WI38 (cell line): ENCODE data around the gene ANTXR1.

Source experiments
- H3K4me3 ChIP-seq: 2 replicates; pipeline ENCODE4 v1.5.1; 2011; ENCODE audit warnings: low read depth, mild to moderate bottlenecking, control low read depth, low read length
- TF ChIP-seq, protein P1 (sequence below): IDR thresholded peaks from 2 replicates; pipeline ENCODE4 v1.5.1; 2012; ENCODE audit warnings: low read depth, mild to moderate bottlenecking, control low read depth, low read length

Gene ANTXR1

DNA sequence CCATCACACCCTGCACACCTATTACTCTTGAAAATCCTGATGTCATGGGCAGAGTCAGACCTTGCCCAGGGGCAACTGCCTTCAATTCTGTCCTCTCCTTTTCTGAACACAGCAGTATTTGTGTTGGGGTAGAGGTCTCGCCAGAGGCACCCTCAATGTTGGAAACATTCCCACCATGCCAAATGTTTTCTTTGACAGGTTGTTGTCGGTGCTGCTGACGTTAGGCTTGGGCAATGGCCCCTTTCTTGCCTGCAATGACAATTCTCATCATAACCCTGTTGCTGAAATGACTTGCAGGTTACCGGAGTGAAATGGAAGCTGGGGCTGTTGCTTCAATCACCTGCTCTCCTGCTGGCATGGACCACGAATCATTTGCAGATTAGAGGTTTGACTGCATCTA, 20.6 kb upstream of the ANTXR1 start:
- TF ChIP-seq, protein P1, sequence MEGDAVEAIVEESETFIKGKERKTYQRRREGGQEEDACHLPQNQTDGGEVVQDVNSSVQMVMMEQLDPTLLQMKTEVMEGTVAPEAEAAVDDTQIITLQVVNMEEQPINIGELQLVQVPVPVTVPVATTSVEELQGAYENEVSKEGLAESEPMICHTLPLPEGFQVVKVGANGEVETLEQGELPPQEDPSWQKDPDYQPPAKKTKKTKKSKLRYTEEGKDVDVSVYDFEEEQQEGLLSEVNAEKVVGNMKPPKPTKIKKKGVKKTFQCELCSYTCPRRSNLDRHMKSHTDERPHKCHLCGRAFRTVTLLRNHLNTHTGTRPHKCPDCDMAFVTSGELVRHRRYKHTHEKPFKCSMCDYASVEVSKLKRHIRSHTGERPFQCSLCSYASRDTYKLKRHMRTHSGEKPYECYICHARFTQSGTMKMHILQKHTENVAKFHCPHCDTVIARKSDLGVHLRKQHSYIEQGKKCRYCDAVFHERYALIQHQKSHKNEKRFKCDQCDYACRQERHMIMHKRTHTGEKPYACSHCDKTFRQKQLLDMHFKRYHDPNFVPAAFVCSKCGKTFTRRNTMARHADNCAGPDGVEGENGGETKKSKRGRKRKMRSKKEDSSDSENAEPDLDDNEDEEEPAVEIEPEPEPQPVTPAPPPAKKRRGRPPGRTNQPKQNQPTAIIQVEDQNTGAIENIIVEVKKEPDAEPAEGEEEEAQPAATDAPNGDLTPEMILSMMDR: no peak
- no peak overlapping the region for H3K4me3 ChIP-seq

DNA sequence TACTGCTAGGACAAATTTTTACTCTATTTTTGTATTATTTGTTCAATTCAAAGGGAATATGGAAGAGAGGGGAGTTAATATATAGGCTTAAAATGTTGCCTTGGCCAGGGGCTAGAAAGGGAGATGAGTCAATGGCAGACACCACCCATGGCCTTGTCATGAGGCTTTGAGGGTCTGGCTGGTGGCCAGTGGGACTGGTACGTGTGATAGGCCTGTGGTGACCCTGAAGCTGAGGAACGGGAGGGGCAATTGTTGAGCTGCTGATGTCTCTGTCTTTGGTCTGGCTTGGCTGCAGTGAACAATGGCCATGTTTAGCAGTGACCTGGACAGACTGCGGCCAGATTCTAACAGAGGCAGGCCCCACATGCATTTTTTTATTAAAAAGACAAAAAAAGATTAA, 20.0 kb upstream of the ANTXR1 start:
- TF ChIP-seq, protein P1: no peak
- no peak overlapping the region for H3K4me3 ChIP-seq

DNA sequence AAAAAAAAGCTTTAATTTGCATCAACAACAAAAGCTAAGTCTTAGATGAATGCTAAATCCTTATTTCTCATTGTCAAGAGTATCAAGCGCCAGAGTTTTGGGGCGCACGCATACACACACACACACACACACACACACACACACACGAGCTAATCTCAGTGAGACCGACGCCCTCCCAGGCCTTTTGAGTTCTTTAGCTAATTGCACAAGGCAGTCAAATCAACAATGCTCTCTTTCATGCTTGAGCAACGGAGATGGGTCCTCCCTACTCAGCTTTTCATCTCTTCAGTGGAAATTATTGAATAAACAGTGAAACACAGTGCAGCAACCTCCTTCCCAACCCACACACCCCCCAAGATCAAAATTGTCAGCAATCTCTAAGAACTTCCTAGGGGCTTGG, 19.3 kb upstream of the ANTXR1 start:
- TF ChIP-seq, protein P1: no peak
- no peak overlapping the region for H3K4me3 ChIP-seq

DNA sequence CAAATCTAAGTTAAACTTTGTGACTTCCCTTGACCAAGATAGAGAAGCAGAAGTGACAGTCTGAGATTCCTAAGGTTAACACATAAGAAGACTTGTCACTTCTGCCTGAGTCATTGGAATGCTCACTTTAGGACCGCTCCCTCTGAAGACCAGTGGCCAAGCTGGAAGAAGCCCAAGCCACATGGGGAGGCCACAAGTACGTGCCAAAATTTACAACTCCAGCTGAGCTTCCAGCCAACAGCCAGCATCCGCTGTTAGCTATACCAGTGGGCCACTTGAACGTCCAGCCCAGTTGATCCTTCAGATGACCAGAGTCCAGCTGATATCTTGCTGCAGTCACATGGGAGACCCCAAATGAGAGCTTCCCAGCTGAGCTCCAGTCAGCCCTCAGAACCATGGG, 18.1 kb upstream of the ANTXR1 start:
- TF ChIP-seq, protein P1: no peak
- no peak overlapping the region for H3K4me3 ChIP-seq

DNA sequence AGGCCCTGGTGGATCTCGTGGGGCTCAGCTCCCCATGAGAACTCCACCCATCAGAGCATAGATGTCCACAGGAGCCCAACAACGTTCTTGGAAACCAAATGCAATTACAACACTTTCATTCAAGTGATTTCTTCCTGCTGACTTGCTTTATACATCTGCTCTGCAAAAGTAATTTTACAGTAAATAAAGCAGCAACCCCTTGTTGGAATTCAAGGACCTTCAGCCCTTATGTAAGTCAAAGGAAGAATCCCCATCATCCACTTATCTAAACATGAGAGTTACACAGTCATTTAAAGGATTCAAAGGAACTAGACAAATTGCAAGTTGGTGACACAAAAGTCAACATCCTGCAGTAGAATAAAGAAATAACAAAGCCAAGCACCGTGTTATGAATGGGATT, 17.1 kb upstream of the ANTXR1 start:
- no peak overlapping the region for H3K4me3 ChIP-seq
- TF ChIP-seq, protein P1: no peak

DNA sequence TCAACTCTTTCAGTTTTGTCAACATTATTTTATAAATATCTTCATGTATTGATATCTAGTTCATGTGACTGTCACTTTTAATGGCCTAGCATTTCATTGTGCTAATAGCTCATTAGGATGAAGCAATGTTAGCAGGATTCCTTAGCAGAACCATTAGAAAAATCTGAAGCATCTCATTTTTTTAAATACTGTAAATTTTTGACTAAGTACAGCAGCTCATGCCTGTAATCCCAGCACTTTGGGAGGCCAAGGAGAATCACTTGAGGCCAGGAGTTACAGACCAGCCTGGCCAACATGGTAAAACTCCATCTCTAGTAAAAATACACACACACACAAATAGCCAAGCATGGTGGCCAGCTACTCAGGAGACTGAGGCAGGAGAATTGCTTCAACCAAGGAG, 15.6 kb upstream of the ANTXR1 start:
- no peak overlapping the region for H3K4me3 ChIP-seq
- TF ChIP-seq, protein P1: no peak

DNA sequence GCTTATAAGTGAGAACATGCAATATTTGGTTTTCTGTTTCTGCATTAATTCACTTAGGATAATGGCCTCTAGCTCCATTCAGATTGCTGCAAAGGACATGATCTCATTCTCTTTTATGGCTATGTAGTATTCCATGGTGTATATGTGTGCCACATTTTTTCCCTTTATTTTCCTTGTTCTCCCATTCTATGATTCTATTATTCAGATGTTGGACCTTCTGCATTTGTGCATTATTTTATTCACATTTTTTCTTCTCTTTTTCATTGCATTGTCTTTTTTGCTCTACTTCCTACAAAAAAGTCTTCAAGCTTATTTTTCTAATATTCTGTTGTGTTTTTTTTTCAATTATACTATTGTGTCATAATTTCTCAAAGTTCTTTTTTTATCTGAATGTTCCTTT, 11.1 kb upstream of the ANTXR1 start:
- no peak overlapping the region for H3K4me3 ChIP-seq
- TF ChIP-seq, protein P1: no peak
